ENCODE results near the gene GRID2IP.

DNA sequence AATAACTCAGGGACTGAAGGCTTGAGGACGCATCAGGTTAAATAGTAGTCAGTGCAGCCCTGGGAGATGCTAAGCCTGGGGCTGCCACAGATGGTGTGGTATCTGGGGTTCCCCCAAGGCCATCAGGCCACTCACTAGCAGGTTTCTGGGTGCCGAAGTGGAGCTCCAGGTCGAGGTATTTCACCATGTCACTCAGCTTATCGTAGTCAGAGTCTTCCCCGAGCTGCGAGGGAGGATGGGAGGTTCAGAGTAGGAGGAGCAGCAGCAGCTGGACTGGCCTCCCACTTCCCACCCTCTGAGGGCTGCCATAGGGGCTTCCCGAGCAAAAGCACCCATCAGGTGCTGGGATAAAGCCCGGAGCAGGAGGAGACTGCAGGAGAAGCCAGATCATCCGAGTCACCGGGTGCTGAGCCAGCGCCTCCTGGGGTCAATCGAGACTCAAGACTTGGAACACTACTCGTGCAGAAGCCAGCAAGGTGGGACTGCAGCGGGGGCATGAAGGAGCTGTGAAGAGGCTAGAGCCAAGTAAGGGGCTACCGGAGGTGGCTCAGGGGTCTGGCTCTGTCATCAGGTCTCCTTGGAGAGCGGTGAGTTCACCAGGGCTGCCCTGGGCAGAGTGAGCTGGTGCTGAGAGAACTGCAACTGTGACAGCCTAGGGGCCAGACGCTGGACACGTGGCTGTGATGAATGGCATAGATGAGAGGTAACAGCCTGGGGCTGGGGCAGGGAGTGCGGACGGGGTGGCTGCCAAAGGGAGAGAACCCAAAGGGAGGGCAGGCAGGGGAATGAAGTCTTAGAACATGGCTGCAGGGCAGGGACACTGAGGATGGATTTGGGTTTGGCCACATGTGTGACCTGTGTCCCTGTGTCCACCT, 45.3 kb downstream of the GRID2IP start:
- TF ChIP-seq POLR2AphosphoS5 (IDR thresholded peaks at IDR 0.05; ENCODE audit: low read length) (no peak), CEBPB (IDR thresholded peaks at IDR 0.05; ENCODE audit: borderline replicate concordance in 1 of 2, low read depth in 2 of 2, low read length in 2 of 2) (no peak), POLR2A (IDR thresholded peaks at IDR 0.05; ENCODE audit: low read depth, low read length) (no peak), FOXM1 (IDR thresholded peaks at IDR 0.05; ENCODE audit: low read depth, low read length) (no peak), SUZ12 (IDR thresholded peaks at IDR 0.05; ENCODE audit: unreplicated experiment) (no peak), JUND (IDR thresholded peaks at IDR 0.05; ENCODE audit: low read depth, low read length) (no peak), CREB1 (IDR thresholded peaks at IDR 0.05; ENCODE audit: low read depth) (no peak), MYC (IDR thresholded peaks at IDR 0.05; ENCODE audit: insufficient read depth, insufficient read length, insufficient replicate concordance, low read length, severe bottlenecking) (no peak)
- TF ChIP-seq, protein P1, sequence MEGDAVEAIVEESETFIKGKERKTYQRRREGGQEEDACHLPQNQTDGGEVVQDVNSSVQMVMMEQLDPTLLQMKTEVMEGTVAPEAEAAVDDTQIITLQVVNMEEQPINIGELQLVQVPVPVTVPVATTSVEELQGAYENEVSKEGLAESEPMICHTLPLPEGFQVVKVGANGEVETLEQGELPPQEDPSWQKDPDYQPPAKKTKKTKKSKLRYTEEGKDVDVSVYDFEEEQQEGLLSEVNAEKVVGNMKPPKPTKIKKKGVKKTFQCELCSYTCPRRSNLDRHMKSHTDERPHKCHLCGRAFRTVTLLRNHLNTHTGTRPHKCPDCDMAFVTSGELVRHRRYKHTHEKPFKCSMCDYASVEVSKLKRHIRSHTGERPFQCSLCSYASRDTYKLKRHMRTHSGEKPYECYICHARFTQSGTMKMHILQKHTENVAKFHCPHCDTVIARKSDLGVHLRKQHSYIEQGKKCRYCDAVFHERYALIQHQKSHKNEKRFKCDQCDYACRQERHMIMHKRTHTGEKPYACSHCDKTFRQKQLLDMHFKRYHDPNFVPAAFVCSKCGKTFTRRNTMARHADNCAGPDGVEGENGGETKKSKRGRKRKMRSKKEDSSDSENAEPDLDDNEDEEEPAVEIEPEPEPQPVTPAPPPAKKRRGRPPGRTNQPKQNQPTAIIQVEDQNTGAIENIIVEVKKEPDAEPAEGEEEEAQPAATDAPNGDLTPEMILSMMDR (IDR thresholded peaks at IDR 0.05 in 2 of 3, conservative IDR thresholded peaks at IDR 0.05 in 1 of 3; ENCODE audit: control insufficient read depth in 2 of 3, extremely low read depth in 1 of 3, insufficient read depth in 1 of 3, low read depth in 3 of 3, low read length in 3 of 3): no peak
- TF ChIP-seq, protein P2, sequence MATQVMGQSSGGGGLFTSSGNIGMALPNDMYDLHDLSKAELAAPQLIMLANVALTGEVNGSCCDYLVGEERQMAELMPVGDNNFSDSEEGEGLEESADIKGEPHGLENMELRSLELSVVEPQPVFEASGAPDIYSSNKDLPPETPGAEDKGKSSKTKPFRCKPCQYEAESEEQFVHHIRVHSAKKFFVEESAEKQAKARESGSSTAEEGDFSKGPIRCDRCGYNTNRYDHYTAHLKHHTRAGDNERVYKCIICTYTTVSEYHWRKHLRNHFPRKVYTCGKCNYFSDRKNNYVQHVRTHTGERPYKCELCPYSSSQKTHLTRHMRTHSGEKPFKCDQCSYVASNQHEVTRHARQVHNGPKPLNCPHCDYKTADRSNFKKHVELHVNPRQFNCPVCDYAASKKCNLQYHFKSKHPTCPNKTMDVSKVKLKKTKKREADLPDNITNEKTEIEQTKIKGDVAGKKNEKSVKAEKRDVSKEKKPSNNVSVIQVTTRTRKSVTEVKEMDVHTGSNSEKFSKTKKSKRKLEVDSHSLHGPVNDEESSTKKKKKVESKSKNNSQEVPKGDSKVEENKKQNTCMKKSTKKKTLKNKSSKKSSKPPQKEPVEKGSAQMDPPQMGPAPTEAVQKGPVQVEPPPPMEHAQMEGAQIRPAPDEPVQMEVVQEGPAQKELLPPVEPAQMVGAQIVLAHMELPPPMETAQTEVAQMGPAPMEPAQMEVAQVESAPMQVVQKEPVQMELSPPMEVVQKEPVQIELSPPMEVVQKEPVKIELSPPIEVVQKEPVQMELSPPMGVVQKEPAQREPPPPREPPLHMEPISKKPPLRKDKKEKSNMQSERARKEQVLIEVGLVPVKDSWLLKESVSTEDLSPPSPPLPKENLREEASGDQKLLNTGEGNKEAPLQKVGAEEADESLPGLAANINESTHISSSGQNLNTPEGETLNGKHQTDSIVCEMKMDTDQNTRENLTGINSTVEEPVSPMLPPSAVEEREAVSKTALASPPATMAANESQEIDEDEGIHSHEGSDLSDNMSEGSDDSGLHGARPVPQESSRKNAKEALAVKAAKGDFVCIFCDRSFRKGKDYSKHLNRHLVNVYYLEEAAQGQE (IDR thresholded peaks at IDR 0.05; ENCODE audit: low read depth, low read length): no peak
- TF ChIP-seq, protein P3, sequence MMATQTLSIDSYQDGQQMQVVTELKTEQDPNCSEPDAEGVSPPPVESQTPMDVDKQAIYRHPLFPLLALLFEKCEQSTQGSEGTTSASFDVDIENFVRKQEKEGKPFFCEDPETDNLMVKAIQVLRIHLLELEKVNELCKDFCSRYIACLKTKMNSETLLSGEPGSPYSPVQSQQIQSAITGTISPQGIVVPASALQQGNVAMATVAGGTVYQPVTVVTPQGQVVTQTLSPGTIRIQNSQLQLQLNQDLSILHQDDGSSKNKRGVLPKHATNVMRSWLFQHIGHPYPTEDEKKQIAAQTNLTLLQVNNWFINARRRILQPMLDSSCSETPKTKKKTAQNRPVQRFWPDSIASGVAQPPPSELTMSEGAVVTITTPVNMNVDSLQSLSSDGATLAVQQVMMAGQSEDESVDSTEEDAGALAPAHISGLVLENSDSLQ (IDR thresholded peaks at IDR 0.05): no peak
- TF ChIP-seq, protein P4, sequence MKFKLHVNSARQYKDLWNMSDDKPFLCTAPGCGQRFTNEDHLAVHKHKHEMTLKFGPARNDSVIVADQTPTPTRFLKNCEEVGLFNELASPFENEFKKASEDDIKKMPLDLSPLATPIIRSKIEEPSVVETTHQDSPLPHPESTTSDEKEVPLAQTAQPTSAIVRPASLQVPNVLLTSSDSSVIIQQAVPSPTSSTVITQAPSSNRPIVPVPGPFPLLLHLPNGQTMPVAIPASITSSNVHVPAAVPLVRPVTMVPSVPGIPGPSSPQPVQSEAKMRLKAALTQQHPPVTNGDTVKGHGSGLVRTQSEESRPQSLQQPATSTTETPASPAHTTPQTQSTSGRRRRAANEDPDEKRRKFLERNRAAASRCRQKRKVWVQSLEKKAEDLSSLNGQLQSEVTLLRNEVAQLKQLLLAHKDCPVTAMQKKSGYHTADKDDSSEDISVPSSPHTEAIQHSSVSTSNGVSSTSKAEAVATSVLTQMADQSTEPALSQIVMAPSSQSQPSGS (IDR thresholded peaks at IDR 0.05; ENCODE audit: low read length): no peak

Measured in GM12878 (cell line).